HUES6 (cell line): Measurements from ENCODE around the gene LAMA3.

Experiments
- H3K27ac ChIP-seq: 2 replicates; pipeline ENCODE4 v1.7.0; 2013; ENCODE audit warnings: low read depth, mild to moderate bottlenecking, low read length, inconsistent platforms
- H3K27me3 ChIP-seq: 2 replicates; pipeline ENCODE4 v1.6.1; 2013; ENCODE audit warnings: low read length; ENCODE audit not compliant: control insufficient read depth, insufficient read depth
- H3K36me3 ChIP-seq: 2 replicates; pipeline ENCODE4 v1.6.1; 2013; ENCODE audit warnings: low read length; ENCODE audit not compliant: control insufficient read depth, insufficient read depth
- H3K4me1 ChIP-seq: 2 replicates; pipeline ENCODE4 v1.6.1; 2013; ENCODE audit warnings: low read length; ENCODE audit not compliant: control insufficient read depth, insufficient read depth
- H3K4me3 ChIP-seq: 2 replicates; pipeline ENCODE4 v1.5.1; 2013; ENCODE audit warnings: low read depth, low read length
- H3K9ac ChIP-seq: one replicate; pipeline ENCODE4 v1.6.1; 2013; ENCODE audit warnings: mild to moderate bottlenecking, low read length
- H3K9me3 ChIP-seq: 2 replicates; pipeline ENCODE4 v1.6.1; 2013; ENCODE audit warnings: low read depth, low read length; ENCODE audit not compliant: control insufficient read depth, insufficient read depth

The LAMA3 gene, protein sequence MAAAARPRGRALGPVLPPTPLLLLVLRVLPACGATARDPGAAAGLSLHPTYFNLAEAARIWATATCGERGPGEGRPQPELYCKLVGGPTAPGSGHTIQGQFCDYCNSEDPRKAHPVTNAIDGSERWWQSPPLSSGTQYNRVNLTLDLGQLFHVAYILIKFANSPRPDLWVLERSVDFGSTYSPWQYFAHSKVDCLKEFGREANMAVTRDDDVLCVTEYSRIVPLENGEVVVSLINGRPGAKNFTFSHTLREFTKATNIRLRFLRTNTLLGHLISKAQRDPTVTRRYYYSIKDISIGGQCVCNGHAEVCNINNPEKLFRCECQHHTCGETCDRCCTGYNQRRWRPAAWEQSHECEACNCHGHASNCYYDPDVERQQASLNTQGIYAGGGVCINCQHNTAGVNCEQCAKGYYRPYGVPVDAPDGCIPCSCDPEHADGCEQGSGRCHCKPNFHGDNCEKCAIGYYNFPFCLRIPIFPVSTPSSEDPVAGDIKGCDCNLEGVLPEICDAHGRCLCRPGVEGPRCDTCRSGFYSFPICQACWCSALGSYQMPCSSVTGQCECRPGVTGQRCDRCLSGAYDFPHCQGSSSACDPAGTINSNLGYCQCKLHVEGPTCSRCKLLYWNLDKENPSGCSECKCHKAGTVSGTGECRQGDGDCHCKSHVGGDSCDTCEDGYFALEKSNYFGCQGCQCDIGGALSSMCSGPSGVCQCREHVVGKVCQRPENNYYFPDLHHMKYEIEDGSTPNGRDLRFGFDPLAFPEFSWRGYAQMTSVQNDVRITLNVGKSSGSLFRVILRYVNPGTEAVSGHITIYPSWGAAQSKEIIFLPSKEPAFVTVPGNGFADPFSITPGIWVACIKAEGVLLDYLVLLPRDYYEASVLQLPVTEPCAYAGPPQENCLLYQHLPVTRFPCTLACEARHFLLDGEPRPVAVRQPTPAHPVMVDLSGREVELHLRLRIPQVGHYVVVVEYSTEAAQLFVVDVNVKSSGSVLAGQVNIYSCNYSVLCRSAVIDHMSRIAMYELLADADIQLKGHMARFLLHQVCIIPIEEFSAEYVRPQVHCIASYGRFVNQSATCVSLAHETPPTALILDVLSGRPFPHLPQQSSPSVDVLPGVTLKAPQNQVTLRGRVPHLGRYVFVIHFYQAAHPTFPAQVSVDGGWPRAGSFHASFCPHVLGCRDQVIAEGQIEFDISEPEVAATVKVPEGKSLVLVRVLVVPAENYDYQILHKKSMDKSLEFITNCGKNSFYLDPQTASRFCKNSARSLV (N-terminal part only)

DNA sequence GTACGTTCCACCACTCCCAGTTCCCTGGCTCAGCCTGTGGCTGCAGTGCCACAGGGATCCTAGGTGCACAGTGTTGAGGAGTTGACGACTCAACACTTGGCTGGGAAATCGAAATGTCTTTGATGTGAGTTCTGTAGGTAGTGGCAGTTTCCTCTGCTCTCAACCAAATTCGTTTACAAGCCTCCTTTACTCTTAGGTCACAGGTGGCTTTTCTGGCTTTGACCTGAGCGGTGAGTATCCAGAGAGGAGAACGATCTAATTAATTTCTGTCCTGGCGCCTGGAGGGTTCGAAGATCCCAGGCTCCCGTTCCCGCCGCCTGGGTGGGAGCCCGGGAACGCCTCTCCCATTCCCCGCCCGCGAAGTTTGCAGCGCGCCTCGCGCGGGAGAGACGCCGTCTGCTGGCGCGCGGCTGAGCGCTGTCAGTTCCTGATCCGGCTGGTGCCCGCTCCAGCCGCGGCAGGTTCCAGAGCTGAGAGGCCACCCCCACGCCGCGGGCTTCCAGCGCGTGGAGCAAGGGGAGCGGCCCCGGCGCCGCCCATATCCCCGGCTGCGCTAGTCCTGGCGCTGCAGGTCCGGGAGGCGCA, at the start of gene LAMA3:
Gene LAMA3, plus strand, starts transcription at position 423 of the 585 bp plus-strand sequence. CDS start 231 bp downstream, outside the sequence.
- Histone ChIP-seq H3K27ac (no peak within 1 kb of the TSS), H3K4me1 (peaks cover 4% of the 10 kb centered on the region; the same call in 1 of the 2 replicates), H3K9me3 (no peaks in the 10 kb centered on the region), H3K4me3 (peak within 1 kb of the TSS; percentile 60), H3K36me3 (no peaks in the 10 kb centered on the region), H3K27me3 (peaks cover 46% of the 10 kb centered on the region), H3K9ac (peak within 1 kb of the TSS; percentile 24)

DNA sequence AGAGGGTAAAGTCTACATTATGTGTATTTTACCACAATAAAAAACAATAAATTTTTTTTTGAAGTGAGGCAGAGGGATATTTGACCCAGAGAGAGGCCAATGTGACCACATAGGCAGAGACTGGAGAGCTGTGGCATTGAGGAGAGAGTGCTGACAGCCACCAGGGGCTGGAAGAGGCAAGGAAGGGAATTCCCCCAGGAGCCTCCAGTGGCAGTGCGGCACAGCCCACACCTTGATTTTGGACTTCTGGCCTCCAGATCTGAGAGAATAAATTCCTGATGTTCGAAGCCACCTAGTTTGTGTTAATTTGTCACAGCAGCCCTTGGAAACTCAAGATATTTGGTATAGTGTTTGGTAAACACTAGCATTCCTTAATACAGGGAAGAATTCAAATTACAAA, 49.2 kb upstream of the LAMA3 start:
- Histone ChIP-seq H3K27me3 (no peaks in the 10 kb centered on the region), H3K9me3 (peaks cover 11% of the 10 kb centered on the region), H3K36me3 (no peaks in the 10 kb centered on the region), H3K4me3 (no peak overlapping the region), H3K9ac (no peak overlapping the region), H3K4me1 (peaks cover 6% of the 10 kb centered on the region; the same call in 1 of the 2 replicates), H3K27ac (no peak overlapping the region)

DNA sequence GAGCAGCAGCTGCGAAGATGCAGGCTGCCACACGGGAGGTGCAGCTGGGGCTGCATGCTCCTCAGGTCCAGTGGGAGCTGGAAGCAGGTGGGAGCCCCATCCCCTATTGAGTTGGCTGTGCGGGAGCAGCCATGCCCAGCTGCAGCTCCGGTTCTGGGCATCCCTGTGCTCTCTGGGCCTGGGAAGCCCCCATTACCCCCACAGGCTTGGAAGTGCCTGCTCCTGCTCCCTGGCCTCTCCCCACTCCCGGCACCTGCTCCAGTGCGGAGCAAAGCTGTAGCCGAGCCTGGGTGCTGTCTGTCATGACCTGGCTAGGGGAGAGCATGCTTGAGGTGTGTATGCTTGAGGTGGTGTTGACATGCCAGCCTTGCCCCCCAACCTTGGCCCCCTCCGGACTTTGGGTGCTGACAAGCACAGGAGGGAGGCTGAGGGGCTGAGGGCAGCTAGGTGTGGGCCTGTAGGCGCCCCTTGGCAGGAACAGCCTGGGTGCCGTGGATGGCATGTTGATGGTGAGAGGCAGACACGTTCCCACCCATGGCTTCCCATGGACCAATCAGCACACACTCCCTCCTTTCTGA, 48.0 kb upstream of the LAMA3 start:
- no peaks in the 10 kb centered on the region for H3K27me3 ChIP-seq
- H3K4me3 ChIP-seq, result no peak overlapping the region
- no peak overlapping the region for H3K9ac ChIP-seq
- H3K4me1 ChIP-seq, result no peaks in the 10 kb centered on the region
- peaks cover 11% of the 10 kb centered on the region for H3K9me3 ChIP-seq
- no peaks in the 10 kb centered on the region for H3K36me3 ChIP-seq
- no peak overlapping the region for H3K27ac ChIP-seq

DNA sequence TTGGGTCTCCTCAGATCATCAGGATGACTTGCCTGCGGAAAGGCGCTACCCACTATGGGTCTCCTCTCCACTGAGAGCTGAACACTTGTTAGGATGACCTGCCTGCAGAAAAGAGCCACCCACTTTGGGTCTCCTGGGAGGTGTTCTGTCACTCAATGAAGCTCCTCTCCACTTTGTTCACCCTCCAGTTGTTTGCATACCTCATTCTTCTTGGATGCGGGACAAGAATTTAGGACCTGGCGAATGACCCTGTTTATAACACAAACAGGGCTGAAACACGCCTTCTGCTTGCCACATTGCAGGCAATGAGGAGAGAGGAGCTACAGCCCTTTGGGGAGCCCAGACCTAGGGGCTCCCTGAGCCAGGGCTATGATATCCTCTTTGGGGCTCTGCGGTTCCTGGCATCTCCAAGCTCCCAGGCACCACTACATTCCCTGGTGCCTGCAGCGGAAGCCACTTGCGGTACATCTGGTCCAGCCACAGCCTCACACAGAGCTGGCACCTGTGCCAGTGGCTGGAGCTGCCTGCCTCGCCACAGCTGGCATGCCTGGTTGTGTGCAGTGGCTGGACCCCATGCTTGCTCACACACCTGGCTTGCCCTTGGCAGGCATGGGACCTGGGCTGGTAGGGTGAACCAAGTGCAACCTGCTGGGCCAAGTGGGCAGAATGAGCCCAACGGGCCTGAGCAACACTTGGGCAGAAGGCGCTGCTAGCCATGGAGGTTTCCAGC, 47.2 kb upstream of the LAMA3 start:
- no peak overlapping the region for H3K9ac ChIP-seq
- no peaks in the 10 kb centered on the region for H3K27me3 ChIP-seq
- H3K36me3 ChIP-seq, result no peaks in the 10 kb centered on the region
- H3K4me1 ChIP-seq, result no peaks in the 10 kb centered on the region
- no peak overlapping the region for H3K4me3 ChIP-seq
- peaks cover 11% of the 10 kb centered on the region for H3K9me3 ChIP-seq
- H3K27ac ChIP-seq, result no peak overlapping the region

DNA sequence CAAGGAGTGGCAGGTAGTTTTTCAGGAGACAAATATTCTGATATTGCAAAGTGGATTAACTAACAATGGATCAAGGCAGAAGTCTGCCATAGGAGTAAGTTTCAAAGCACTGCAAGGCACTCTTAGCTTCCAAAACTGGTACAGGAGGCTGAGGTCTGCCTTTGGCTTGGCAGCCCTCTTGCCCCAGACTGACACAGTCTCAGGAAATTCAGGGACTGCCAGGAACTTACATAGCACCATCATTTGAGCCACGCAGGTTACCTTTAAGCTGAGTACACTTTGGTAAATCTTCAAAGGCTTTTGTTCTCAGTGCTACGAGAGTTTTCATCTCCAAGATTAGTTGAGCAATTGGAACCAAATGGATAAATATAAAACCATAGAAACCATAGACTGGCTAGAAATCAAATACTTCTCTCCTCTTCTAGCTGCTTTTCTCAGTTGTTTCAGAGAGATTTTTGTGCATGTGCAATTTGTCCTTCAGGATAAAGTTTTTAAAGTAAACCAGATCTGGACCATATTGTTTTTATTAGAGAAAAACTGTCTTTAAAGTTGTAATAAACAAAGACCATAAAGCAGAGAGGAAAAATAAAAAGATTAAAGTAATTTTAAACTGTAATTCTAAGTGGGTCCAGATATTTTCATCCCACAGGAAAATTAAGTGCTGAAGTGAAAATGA, 45.3 kb upstream of the LAMA3 start:
- H3K9ac ChIP-seq, result no peak overlapping the region
- H3K27ac ChIP-seq, result no peak overlapping the region
- H3K4me3 ChIP-seq, result no peak overlapping the region
- no peaks in the 10 kb centered on the region for H3K4me1 ChIP-seq
- no peaks in the 10 kb centered on the region for H3K36me3 ChIP-seq
- H3K9me3 ChIP-seq, result peaks cover 11% of the 10 kb centered on the region
- H3K27me3 ChIP-seq, result no peaks in the 10 kb centered on the region

DNA sequence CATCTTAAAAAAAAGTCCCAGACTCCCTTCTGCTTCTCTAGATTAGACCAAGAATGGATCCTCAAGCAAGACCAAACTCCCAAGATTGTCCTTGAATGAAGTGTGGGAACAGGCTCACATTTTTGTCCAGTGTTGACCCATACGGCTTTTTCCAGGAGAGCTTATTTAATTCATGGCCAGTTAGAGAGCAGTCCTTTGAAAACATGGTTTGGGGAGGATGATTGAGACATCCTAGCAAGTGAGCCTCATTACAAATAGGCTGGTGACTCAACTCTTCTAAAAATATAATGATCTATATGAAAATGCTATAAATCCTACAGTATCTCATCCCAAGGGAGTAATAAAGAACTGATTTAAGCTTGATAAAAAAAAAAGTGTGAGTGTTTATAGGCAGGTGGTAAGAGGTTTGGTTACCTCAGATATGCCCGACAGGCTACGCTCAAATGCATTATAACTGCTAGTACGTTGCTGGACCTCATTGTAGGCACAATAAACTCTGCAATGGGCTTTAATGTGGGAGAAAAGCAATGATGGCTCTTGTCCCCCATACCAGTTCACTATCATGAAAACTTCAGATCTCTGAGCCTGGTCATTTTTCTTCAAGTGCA, 43.6 kb upstream of the LAMA3 start:
- H3K4me1 ChIP-seq, result no peaks in the 10 kb centered on the region
- H3K4me3 ChIP-seq, result no peak overlapping the region
- no peak overlapping the region for H3K27ac ChIP-seq
- H3K9me3 ChIP-seq, result peaks cover 11% of the 10 kb centered on the region
- H3K9ac ChIP-seq, result no peak overlapping the region
- H3K27me3 ChIP-seq, result no peaks in the 10 kb centered on the region
- H3K36me3 ChIP-seq, result no peaks in the 10 kb centered on the region

DNA sequence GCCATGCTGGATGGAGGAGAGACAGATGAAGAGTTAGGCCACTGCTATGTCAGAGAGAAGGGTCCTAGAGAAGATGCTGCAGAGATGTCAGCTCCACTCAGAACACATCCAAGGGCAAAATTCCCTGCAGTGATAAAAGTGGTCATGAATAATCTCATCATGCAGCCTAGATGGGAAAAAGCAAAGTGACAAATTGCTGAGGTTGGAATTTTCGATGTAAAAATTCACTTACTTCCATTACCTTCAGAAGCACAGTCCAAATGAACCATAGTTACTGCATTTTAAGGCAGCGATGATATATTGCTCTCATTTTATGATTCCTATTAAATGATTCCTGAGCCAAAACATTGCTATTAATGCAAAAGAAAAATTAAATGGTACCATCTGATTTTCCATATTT, 43.0 kb upstream of the LAMA3 start:
- H3K9me3 ChIP-seq, result peaks cover 11% of the 10 kb centered on the region
- H3K27ac ChIP-seq, result no peak overlapping the region
- no peaks in the 10 kb centered on the region for H3K27me3 ChIP-seq
- H3K9ac ChIP-seq, result no peak overlapping the region
- H3K36me3 ChIP-seq, result no peaks in the 10 kb centered on the region
- H3K4me3 ChIP-seq, result no peak overlapping the region
- H3K4me1 ChIP-seq, result no peaks in the 10 kb centered on the region

DNA sequence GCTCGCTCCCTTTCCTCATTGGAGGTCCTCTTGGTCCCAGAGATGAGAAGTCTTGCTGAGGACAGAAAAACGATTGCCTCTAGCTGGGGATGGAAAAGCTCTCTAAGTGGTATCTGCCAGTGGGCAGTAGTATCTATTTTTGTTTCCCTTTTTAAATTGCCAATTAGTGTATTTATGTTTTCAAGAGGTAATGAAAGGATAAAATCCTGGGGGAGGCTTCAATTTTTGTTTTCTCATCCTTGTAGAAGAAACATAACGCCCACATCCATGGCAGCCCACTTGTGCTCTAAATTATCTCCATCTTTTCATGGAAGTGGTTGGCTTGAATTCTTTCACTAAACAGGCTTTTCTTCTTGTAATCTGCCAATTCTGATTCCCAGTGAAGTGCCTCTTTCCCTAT, 40.8 kb upstream of the LAMA3 start:
- no peak overlapping the region for H3K9ac ChIP-seq
- no peaks in the 10 kb centered on the region for H3K36me3 ChIP-seq
- H3K4me3 ChIP-seq, result no peak overlapping the region
- H3K4me1 ChIP-seq, result no peaks in the 10 kb centered on the region; the same call in 1 of the 2 replicates
- H3K9me3 ChIP-seq, result no peaks in the 10 kb centered on the region
- no peaks in the 10 kb centered on the region for H3K27me3 ChIP-seq
- no peak overlapping the region for H3K27ac ChIP-seq

DNA sequence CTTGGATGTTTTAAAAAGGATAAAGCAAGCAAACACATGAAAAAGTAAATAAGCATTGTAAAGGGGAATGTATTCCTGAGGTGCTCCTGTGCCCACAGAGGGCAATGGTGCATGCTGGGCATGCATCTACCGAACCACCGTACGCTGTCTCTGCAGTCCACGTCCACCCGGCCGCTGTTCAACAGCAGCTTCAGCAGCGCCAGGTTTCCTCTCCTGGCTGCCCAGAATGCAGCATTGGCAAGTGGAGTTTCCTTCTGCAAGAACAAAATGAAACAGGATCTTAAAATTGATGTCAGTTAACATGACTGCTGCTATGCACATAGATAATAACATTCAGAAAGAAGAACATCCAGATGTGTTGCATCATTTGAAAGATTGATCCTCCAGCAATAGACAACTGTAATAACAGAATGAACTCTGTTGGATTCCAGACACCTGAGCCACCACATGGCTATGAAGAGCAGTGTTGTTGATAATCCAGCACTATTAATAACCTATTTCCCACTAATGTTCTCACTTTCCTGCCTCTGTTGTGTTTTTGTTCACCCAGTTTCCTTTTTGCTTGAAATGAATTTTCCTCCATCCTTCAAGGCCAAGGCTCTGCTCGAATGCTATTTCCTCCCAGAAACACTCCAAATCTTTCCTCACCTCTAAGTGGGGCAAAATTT, 40.2 kb upstream of the LAMA3 start:
- Histone ChIP-seq H3K9me3 (no peaks in the 10 kb centered on the region), H3K4me1 (no peaks in the 10 kb centered on the region; the same call in 1 of the 2 replicates), H3K9ac (no peak overlapping the region), H3K36me3 (no peaks in the 10 kb centered on the region), H3K27ac (no peak overlapping the region), H3K27me3 (no peaks in the 10 kb centered on the region), H3K4me3 (no peak overlapping the region)
